NT2/D1 (cell line): ENCODE measurements around the gene ETV3.

Experiments used
- DNase-seq: peaks from one replicate; pipeline ENCODE4 v3.0.0-alpha.2; 2011; ENCODE audit warnings: low read depth, low spot score
- H3K27me3 ChIP-seq: 2 replicates; pipeline ENCODE4 v1.6.0; 2011; ENCODE audit warnings: mild to moderate bottlenecking; ENCODE audit not compliant: insufficient read length, insufficient read depth
- H3K36me3 ChIP-seq: 2 replicates; pipeline ENCODE4 v1.6.1; 2011; ENCODE audit warnings: mild to moderate bottlenecking, low read length, mixed read lengths; ENCODE audit not compliant: insufficient read depth, insufficient read length
- H3K4me1 ChIP-seq: 2 replicates; pipeline ENCODE4 v1.5.1; 2011; ENCODE audit not compliant: insufficient read depth, insufficient read length
- H3K4me3 ChIP-seq: 2 replicates; pipeline ENCODE4 v1.5.1; 2011; ENCODE audit warnings: low read depth; ENCODE audit not compliant: insufficient read length
- H3K9ac ChIP-seq: 2 replicates; pipeline ENCODE4 v1.6.0; 2011; ENCODE audit warnings: low read depth; ENCODE audit not compliant: insufficient read length
- H3K9me3 ChIP-seq: 2 replicates; pipeline ENCODE4 v1.5.1; 2011; ENCODE audit warnings: mild to moderate bottlenecking, low read length; ENCODE audit not compliant: insufficient read depth
- SUZ12 ChIP-seq: IDR thresholded peaks from 2 replicates; pipeline ENCODE4 v1.6.1; 2011; ENCODE audit not compliant: insufficient read length, insufficient read depth; ENCODE audit errors: extremely low read depth
- YY1 ChIP-seq: IDR thresholded peaks from 2 replicates; pipeline ENCODE4 v1.6.1; 2011; ENCODE audit not compliant: insufficient read length, insufficient read depth
- ZNF274 ChIP-seq: IDR thresholded peaks from 2 replicates; pipeline ENCODE4 v1.6.1; 2011; ENCODE audit warnings: mild to moderate bottlenecking, low read depth, low read length

The ETV3 gene

DNA sequence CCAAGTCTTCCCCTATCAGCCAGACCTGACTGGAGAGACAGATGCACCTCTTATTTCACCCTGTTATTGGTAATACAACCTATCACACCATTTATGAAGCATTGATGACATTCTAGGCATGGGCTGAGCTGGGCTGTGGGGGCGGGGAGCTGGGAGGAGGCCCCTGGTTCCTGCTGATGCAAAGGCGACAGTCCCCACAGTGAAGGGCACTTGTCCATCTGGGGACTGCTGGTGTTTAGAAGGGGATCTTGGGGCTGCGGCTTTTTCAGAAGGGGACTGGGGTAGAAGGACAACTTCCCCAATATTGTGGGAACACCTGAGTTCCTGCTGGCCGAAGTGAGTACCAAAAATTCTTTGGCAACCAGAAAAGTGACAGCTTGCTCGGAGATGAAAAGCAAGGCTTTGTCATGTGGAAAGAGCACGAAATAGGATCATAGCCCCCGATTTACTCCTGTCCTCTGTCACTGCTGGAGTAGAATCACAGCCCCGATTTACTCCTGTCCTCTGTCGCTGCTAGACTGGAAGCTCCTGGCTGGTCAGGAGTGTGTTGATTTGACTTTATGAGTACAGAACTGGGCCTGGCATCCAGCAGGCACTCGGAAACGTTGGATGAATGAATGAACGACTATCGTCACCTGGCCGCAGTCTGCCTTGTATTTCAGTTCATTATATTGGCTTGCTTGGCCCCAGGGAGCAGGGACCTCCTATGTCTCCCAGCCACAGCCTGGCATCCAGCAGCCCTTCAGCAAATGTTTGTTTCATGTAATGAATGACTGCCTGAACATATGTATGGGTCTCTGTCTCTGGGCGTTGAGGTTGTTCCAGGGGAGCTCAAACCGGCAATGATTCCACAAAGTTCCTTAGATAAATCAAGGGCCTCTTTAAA, 22.1 kb downstream of the ETV3 start:
- Histone ChIP-seq H3K4me1 (peaks cover 43% of the 10 kb centered on the region), H3K36me3 (no peaks in the 10 kb centered on the region), H3K4me3 (no peak overlapping the region), H3K9ac (no peak overlapping the region), H3K9me3 (no peaks in the 10 kb centered on the region), H3K27me3 (no peaks in the 10 kb centered on the region)
- no peak for TF ChIP-seq SUZ12
- no peak for TF ChIP-seq YY1
- TF ChIP-seq ZNF274: no peak
- DNase-seq: no peak

DNA sequence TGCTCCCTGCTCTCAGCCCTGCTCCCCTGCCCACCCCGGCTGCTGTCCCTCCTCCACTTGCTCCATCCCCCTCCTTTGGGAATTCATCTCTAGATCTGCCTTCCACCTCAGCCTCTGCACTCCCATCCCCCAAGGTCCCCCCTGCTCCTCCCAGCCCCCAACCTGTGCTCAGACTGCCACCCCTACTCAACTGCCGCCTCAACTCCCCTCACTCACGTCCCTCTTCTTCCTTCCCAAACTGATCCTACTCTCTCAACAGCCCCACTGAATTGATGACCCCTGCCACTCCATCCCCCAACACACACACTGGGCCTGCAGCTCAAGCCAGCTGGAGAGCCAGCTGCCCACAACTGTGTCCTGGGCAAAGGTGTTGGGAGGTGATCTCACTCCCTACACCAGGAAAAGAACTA, 22.8 kb downstream of the ETV3 start:
- H3K9me3 ChIP-seq: no peaks in the 10 kb centered on the region
- no peaks in the 10 kb centered on the region for H3K27me3 ChIP-seq
- H3K36me3 ChIP-seq: no peaks in the 10 kb centered on the region
- no peak for DNase-seq
- H3K4me3 ChIP-seq: no peak overlapping the region
- H3K9ac ChIP-seq: no peak overlapping the region
- TF ChIP-seq ZNF274: no peak
- no peak for TF ChIP-seq SUZ12
- TF ChIP-seq YY1: no peak
- H3K4me1 ChIP-seq: peaks cover 47% of the 10 kb centered on the region

DNA sequence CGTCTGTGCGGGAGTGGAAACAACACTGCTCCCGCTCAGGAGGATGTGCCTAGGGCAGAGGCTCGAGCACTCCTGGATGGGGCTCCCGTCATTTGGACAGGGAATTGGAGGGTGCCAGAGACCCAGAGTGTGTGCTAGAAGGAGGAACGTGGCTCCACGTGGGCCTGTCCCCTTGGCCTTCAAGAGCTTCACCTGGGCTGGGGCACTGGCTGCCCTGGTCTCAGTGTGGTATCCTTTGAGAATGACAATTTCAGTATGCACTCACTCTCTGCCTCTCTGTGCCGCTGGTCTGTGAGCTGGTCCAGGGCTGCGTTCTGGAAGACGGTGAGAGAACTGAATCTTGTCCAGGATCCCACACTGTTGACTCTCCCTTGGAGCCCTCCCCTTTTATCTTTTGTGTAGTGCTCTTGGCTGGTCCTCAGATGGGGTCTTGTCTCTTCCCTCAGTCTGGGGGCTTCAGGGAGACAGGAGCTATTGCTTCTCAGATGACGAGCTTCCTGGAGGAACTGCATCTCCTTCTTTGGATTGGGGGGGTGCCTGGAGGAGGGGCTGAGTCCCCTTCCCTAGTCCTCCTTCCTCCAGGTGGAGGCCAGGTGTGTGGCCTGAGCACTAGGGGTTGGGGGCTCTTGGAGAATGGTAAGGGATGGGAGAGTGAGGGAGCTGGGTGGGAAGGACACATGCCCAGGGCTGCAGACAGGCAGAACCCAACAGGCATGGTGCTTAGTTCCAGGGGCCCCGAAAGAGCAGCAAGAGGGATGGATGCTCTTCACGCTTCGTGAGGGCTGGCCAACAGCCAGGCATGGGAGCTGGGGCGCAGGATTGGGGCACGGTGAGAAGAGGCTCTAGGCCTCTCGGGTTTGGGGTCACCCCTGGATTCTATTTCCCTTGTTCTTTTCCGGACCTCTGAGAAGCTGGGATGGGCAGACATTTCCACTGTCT, 23.7 kb downstream of the ETV3 start:
- Histone ChIP-seq H3K9me3 (no peaks in the 10 kb centered on the region), H3K27me3 (no peaks in the 10 kb centered on the region), H3K4me1 (peaks cover 47% of the 10 kb centered on the region), H3K36me3 (no peaks in the 10 kb centered on the region), H3K9ac (peak overlapping the region; percentile 18), H3K4me3 (no peak overlapping the region)
- no peak for DNase-seq
- TF ChIP-seq SUZ12 (no peak), ZNF274 (no peak), YY1 (no peak)

DNA sequence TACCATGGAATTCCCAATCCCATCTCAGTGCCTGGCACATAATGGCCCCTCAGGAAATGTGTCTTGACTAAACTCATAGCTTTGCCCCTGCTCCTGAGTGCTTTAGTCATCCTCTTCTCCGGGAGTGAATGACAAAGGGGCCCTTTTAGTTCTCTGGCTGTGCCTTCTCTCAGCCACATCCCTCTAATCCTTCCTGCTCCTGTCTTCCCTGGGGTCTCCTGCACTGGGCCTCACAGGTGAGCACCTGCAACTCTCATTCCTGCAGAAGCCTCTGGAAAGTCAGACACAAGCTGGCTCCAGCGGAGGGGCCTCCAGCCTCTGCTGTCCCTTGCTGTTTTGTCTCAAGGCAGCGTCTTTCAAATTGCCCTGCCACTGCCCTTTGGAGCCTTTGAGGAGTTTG, 24.6 kb downstream of the ETV3 start:
- peak; percentile 68 for DNase-seq
- no peaks in the 10 kb centered on the region for H3K36me3 ChIP-seq
- peak overlapping the region; percentile 53 for H3K9ac ChIP-seq
- no peak overlapping the region for H3K4me3 ChIP-seq
- no peaks in the 10 kb centered on the region for H3K9me3 ChIP-seq
- peaks cover 47% of the 10 kb centered on the region for H3K4me1 ChIP-seq
- peaks cover 2% of the 10 kb centered on the region for H3K27me3 ChIP-seq
- TF ChIP-seq ZNF274 (no peak), YY1 (no peak), SUZ12 (no peak)

DNA sequence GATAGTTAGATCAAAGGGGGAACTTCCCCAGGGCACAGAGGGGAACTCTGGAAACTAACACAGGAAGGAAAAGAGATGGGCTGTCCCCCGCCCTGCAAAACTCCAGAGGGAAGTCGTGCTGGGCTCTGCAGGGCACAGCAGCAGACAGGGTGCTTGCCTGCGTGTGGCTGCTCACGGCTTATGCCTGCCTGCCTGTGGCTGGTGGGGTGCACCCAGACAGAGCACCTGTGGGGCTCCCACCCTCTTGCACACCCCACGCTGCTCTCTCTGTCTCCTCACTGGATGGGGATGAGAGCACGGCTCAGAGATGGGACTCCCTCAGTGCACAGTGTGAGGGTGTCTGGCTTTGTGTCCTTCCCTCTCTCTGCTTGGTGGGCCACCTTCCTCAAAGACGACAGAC, 25.1 kb downstream of the ETV3 start:
- peak overlapping the region; percentile 53 for H3K9ac ChIP-seq
- no peaks in the 10 kb centered on the region for H3K36me3 ChIP-seq
- no peak for DNase-seq
- TF ChIP-seq SUZ12 (no peak), ZNF274 (no peak), YY1 (no peak)
- peaks cover 2% of the 10 kb centered on the region for H3K27me3 ChIP-seq
- H3K4me1 ChIP-seq: peaks cover 47% of the 10 kb centered on the region
- no peak overlapping the region for H3K4me3 ChIP-seq
- H3K9me3 ChIP-seq: no peaks in the 10 kb centered on the region

DNA sequence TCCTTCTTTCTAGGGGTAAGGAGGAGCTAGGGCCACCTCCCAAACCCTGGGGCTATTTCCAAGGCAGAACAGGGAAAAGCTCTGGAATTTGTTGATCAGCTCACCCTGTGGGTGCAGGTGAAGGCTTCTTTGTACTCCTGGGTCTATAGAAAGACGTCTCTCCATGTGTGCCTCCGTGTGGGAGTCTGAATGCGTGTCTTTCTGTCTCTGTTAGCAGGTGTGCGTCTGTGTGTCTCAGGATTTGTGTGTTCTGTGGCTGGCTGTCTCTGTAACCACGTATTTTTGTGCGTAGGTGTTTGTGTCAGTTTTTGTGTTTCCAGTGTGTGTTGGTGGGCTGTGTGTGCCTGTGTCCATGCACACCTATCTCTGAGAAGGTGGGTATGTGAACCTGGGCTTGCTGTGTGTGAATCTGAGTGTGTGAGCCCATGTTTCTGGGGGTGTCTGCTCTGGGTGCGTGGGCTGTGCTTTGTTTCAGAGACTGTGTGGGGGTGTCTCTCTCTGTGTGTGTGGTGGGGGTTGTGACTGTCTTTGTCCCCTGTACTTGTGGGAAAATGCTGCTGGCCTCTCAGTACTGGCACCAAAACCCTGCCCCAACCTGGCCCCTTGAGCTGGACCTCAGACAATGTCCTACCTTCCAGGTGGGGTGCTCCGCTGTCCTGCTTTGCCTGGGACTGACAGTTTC, 25.9 kb downstream of the ETV3 start:
- Histone ChIP-seq H3K9ac (peak overlapping the region; percentile 17), H3K9me3 (no peaks in the 10 kb centered on the region), H3K36me3 (no peaks in the 10 kb centered on the region), H3K27me3 (peaks cover 2% of the 10 kb centered on the region), H3K4me1 (peaks cover 44% of the 10 kb centered on the region), H3K4me3 (no peak overlapping the region)
- no peak for DNase-seq
- TF ChIP-seq SUZ12: no peak
- TF ChIP-seq ZNF274: no peak
- no peak for TF ChIP-seq YY1
